GM18507 (cell line): ENCODE data around the gene ZNHIT6.
"Not testable (repeated sequence)": the region's sequence is repeated elsewhere in the genome, so short reads cannot be mapped to it uniquely, and the experiment has no call there.

ENCODE experiments used
- DNase-seq: peaks from one replicate; pipeline ENCODE4 v3.0.0; 2011; ENCODE audit warnings: low read depth; ENCODE audit not compliant: insufficient read length; ENCODE audit errors: extremely low spot score
- FAIRE-seq: peaks from 2 replicates; lab custom pipeline; 2011; peaks lifted over from hg19 to GRCh38; lab: Jason Lieb, UNC

ZNHIT6 gene, protein sequence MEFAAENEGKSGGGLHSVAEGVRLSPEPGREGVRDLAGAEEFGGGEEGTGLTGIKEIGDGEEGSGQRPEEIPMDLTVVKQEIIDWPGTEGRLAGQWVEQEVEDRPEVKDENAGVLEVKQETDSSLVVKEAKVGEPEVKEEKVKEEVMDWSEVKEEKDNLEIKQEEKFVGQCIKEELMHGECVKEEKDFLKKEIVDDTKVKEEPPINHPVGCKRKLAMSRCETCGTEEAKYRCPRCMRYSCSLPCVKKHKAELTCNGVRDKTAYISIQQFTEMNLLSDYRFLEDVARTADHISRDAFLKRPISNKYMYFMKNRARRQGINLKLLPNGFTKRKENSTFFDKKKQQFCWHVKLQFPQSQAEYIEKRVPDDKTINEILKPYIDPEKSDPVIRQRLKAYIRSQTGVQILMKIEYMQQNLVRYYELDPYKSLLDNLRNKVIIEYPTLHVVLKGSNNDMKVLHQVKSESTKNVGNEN

DNA sequence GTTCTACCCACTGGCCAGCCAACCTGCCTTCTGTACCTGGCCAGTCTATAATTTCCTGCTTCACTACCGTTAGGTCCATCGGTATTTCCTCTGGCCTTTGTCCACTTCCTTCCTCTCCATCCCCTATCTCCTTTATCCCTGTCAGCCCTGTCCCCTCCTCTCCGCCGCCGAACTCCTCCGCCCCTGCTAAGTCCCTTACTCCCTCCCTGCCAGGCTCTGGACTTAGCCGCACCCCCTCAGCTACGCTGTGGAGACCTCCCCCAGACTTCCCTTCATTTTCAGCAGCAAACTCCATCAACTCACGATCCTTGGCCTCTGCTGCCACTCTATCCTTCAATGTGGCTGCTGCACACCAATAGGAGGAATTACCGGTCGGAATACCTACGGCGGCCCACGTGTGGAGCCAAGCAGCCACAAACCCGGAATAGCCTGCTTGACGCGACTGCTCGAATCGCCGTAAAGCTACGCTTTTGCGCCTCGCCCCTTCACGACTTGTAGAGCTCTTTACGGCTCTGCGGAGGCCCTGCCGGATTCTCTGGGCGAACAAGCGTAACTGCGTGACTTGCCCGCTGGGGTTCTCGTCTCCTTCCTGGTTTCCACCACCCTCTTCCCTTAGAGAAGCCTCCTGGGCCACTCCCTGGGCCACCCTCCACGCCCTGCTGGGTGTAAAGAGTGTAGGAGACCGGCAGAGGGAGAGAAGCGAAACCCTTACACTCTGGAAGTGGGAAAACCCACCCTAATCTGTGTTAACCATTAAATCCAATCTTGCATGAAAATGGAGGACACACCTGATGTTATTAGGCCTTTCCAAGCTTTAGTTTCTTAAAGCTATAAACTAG lies at the start of gene ZNHIT6:
ZNHIT6 (minus strand) TSS at position 444 of the 839 bp plus-strand sequence; CDS start at position 295, 149 bp downstream.
- peak; percentile 69 for DNase-seq

DNA sequence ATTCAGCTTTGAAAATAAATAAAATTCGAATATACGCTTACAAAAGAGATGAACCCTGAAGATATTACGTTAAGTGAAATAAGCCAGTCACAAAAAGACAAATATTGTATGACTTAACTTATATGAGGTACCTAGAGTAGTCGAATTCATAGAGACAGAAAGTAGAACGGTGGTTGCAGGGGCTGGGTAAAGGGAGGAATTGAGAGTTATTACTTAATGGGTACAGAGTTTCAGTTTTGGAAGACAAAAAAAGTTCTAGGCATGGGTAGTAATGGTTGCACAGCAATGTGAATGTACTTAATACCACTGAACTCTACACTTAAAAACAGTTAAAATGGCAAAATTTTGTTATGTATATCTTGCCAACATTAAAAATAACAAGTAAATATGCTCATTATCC lies 48.6 kb upstream of the ZNHIT6 start:
- no peak for FAIRE-seq

More for the DNA sequence above, at the start of gene ZNHIT6:
- FAIRE-seq: peak; percentile 97

DNA sequence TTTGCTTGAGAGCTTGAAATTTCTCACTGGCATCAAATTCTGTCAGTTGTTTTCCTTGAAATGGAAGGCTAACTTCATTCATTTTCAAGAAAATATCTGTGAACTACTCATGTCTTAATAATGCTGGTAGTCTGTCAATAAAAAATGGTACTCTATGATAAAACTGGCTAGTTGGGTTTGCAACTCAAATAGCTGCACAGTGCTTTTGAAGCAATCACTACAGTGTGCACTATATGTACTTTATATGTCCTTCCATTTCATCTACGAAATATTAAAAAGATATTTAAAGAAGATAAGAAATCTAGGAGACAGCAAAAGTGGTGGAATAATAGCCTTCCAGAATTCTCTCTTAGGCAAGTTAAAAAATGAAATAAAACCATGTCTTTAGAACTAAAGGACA lies 39.9 kb upstream of the ZNHIT6 start:
- no peak for FAIRE-seq
- DNase-seq: no peak

More for the DNA sequence above, 48.6 kb upstream of the ZNHIT6 start:
- no peak for DNase-seq

DNA sequence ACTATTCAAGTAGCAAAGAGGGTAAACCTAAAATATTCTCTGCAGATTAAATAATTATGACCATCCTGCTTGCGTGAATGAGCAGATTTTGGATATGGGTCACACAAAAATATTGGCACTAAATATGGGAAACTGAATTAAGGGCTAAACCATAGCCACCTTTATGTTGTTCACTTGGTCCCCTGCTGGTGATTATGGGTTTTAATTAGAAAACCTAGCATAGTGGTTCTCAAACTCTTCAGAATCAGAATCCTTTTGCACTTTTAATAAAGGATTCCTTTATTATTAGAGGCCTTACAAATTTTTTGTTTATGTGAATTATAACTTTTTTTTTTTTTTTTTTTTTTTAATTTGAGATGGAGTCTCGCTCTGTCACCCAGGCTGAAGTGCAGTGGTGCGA lies 38.5 kb upstream of the ZNHIT6 start:
- FAIRE-seq (no peak), DNase-seq (no peak)

DNA sequence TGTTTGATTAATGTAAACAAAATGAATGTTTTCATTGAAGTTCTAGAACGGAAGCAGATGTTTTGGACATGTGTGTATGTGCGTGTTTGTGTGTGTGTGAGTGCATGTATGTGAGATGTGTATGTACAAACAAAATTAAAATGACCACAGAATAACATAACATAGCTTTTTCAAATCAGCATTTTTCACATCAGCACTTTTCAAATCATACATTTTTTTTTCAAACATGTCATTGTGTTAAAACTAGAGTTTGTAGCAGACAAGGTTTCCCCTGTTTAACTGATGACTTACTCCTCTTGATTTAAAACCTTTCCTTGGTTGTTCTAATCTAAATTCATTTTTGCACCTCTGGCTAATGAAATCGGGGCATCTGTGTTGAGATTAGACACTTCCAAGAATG lies 35.6 kb upstream of the ZNHIT6 start:
- no peak for FAIRE-seq

DNA sequence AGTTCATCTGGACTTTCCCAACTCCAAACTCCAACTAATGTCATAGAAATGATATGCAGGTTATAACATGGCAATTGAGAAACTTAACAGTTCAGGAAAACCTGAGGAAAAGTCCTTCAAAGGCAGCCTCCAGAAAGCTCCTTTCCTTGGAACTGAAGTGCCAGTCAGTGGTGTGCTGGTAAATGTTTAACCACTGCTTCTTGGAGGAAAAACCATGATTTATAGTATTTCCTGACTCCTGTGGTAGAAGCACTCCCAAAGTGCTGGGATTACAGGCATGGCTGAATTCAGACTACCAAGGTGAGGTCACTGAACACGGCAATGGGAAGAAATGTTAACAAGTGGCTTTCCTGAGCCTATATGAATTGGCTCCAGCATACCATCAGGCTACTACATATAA lies 26.7 kb upstream of the ZNHIT6 start:
- DNase-seq: no peak
- FAIRE-seq: no peak

More for the DNA sequence above, 35.6 kb upstream of the ZNHIT6 start:
- DNase-seq: no peak

DNA sequence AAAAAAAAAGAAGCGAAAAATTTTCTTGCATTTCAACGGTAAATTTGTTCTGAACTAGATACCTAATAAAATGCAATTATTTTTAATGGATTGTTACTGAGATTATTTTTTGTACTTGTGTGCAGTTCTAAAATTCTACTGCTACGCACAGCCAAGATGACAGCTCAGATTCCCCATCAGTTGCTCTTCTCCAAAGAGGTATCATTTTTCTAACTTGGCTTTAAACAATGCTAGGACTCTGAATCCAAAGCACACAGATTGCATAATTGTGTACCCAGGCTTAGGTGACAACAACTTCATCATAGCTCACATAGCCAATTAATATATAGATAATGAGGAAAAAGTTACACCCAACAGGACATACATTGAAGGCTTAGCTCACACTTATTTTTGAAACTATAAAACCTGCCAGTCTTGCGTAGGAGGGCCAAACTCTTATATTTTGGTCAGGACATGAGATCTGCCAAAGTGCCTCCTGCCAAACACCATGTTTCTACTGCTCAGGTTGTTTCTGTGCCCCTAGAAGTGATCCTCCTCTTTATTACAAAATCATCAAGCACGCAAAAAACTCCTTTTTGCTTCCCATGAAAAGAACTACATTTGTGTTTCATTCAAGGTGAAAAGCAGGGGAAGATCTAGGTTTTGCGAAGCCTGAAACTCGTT lies 10.6 kb upstream of the ZNHIT6 start:
- FAIRE-seq: no peak
- DNase-seq: no peak

DNA sequence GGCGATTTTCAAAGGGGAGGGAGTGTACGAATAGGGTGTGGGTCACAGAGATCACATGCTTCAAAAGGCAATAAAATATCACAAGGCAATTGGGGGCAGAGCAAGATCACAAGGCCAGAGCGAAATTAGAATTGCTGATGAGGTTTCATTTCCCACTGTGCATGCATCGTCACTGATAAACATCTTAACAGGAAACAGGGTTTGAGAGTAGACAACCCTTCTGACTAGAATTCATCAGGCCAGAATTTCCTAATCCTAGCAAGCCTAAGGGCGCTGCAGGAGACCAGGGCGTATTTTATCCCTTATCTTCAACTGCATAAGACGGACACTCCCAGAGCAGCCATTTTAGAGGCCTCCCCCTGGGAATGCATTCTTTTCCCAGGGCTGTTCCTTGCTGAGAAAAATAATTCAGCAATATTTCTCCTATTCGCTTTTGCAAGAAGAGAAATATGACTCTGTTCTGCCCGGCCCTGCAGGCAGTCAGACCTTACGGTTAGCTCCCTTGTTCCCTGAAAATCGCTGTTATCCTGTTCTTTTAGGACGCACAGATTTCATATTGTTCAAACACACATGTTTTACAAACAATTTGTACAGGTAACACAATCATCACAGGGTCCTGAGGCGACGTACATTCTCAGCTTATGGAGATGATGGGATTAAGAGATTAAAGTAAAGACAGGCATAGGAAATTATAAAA lies 6.3 kb upstream of the ZNHIT6 start:
- not testable (repeated sequence) for FAIRE-seq, DNase-seq

DNA sequence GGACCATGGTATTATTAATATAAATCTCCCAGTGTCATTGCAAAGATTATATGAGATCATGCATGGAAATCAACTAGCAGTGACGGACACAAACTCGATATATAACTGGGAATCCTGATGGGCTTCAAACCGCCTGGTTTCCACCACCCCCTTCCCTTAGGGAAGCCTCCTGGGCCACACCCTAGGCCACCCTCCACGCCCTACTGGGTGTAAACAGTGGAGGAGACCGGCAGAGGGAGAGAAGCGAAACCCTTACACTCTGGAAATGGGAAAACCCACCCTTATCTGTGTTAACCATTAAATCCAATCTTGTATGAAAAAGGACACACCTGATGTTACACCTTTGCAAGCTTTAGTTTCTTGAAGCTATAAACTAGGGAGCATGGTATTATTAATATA lies 595 bp upstream of the ZNHIT6 start:
- FAIRE-seq (no peak), DNase-seq (no peak)

DNA sequence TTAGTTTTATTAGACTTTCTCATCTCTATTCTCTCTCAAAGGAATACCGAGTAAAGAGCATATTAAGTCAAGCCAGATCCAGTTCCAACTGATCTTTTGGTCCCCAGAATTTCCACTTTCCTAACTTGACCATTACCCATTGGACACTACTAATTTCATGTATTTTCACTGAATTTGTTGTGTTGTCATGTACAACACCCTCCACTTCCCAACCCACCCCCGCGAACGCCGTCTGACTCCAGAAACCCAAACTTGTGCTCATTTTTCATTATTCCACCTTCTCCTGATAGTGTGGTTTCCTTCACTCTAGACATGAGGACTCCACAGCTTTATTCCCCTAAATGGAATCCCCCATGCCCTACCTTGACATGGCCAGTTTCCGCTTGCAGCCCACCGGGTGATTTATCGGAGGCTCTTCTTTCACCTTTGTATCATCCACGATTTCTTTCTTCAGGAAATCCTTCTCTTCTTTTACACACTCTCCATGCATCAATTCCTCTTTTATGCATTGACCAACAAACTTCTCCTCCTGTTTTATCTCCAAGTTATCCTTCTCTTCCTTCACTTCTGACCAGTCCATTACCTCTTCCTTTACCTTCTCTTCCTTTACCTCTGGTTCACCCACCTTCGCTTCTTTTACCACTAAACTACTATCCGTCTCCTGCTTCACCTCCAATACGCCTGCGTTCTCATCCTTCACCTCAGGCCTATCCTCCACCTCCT lies 805 bp downstream of the ZNHIT6 start:
- DNase-seq (no peak), FAIRE-seq (no peak)

DNA sequence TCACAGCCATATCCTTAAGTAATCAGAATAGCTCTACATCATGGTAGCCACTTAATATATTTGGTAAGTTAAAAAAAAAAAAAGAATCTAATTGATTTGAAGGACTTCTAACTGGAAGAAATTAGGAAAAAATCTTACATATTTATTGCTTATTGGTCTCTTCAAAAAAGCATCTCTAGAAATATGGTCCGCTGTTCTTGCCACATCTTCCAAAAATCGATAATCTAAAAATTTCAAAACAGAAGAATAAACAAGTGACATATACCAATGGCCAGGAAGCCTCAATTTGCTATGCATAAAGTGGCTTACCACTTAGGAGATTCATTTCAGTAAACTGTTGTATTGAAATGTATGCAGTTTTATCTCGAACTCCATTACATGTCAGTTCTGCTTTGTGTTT lies 2.3 kb downstream of the ZNHIT6 start:
- DNase-seq: no peak
- no peak for FAIRE-seq

DNA sequence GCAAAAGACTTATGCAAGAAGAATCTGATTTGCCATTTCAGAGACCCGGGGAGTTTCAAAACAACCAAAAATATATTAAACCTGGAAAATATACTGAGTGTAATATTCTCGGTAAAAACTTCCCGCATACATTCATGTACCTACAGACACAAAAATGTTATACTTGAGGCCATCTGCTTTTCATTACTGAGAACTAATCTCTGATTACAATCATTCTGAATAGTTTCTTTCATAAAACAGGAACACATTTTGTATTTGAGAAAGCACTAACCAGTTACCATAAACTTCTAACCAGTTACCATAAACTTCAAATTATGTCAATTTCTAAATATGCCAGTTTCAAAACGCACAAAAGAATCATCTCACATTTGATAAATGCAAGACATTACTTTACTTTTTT lies 7.8 kb downstream of the ZNHIT6 start:
- FAIRE-seq (peak; percentile 24), DNase-seq (no peak)

DNA sequence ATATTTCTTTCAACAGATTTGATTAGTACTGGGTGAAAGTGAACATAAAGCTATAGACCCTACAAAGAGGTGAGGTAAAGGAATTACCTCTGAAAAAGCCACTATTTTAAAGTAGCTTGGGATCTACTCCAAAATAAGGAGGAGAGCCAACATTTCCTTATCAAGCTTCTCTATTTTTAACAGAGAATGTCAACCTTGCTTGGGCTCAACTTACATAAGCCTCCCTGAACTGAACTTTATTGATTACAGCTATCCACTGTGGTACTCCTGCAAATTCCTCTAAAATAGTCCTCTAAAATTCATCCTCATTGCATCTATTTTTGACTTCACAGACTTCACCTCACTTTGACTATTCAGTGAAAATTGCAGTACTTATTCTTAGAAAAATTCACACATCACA lies 10.3 kb downstream of the ZNHIT6 start:
- FAIRE-seq (no peak), DNase-seq (no peak)

DNA sequence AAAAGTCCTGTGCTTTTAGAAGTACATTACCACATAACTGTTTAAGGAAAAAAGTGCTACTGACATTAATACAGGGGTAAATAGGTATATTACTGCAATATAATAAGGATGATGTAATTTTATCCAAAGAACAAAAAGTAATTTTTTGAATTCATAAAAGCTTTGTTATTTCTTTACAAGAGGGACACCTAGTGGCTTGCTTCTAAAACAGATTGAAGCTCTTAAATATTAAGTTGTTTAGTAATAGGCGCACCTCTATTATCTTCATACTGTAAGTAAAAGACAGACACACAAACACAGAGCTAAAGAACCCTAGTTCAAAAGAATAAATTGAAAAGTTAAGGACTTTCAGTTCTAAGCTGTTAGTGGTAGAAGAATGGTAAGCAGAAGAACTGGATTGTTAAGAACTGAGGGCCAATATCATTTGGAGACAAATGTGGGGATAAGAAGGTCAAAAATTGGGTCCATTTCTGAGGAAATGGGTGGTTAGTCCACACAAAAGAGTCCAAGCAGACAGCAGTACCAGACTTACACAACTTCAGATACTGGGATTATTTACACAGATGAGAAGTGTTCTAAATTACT lies 15.4 kb downstream of the ZNHIT6 start:
- DNase-seq: no peak
- no peak for FAIRE-seq

DNA sequence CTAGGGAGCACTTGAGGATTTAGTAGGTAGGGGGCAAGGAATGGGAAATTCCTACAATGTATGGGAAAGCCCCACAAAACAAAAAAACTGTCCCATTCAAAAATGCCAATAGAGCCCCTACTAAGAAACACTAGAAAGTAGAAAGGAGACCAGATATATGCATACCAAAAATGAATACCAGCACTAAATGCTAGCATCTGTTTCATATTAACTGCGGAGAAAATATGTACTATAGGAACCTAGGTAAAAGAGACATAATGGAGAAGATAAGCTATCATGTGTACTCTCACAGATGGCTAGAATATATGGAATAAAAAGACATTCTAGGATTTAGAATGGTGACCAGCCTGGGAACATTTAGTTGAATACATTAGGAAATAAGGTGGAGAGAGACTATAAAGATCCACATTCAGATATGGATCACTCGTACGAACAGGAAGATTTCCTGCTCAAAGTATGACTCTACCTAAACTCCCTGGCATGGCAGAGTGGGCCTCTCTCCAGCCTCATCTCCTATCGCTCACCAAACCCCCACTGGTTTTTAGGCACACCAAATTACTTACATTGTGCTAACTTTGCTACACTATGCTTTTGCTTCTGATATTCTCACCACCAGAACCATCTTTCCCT lies 18.3 kb downstream of the ZNHIT6 start:
- DNase-seq (no peak), FAIRE-seq (no peak)

DNA sequence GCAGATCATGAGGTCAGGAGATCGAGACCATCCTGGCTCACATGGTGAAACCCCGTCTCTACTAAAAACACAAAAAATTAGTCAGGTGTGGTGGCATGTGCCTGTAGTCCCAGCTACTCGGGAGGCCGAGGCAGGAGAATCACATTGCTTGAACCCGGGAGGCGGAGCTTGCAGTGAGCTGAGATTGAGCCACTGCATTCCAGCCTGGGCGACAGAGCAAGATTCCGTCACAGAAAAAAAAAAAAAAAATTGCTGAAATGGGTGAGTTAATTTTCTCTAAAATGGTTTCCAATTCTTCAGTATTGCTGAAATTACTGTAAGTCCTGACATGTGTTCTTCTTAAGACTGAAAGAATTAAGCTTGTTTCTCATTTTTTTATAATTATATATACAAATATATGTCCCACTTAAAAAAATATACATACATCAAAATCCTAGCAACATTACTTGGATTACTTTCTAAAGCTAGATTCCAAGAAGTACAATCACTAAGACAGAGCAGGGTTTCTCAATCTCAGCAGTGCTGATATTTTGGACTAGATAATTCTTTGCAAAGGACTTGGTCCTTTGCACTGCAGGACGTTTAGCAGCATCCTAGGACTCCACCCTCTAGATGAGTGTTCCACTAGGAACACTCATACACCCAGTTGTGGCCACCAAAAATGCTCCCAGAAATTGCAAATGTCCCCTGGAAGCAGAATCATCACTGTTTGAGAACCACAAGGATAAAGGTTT lies 24.8 kb downstream of the ZNHIT6 start:
- DNase-seq (no peak), FAIRE-seq (no peak)

DNA sequence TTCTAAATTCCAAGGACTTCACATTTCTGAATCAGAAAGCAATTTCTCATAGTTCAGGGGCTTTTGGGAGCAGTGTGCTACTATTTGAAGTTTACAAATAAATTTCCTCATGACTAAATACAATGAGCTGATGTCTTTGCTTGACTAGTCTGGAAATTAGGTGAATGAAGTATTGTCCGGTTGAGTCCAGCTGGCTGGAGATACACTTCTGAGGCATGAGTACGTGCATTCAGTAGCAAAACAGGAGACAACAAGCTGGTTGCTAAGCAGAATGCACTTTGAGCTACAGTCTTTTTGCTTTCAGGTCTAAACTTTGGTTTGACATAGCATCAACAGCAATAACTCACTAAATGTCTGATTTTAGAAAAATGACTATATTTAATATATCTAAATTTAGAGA lies 27.1 kb downstream of the ZNHIT6 start:
- FAIRE-seq (no peak), DNase-seq (no peak)
